Cardiac fibroblast (primary cell): Measurements from ENCODE around the gene ADGB.
A peak's percentile ranks its signal among the peaks of the same experiment; 100 is the strongest.

ENCODE experiments used
- DNase-seq, 2 donors: peaks; one replicate each; pipeline versions ENCODE4 v3.0.0 to v3.0.0-alpha.2; 2010; ENCODE audit warnings: low read depth in 2 of 2
- H3K4me3 ChIP-seq, 2 donors: replicated peaks in 1 of 2; 1 replicate in 1 of 2; 2 replicates in 1 of 2; pipeline ENCODE4 v1.5.1; 2011; ENCODE audit warnings: low read depth in 2 of 2, low read length in 2 of 2, mild to moderate bottlenecking in 2 of 2, moderate library complexity in 1 of 2
- CTCF ChIP-seq: IDR thresholded peaks from one replicate; pipeline ENCODE4 v1.5.1; 2011; ENCODE audit warnings: low read depth, mild to moderate bottlenecking, low read length, inconsistent platforms

Gene ADGB

GRCh38 chr6:146770965-146771735, 172.4 kb downstream of the ADGB start:
- H3K4me3 ChIP-seq = no peak overlapping the region
- TF ChIP-seq CTCF = no peak
- DNase-seq = no peak

- peak; percentile 22 to 32 for DNase-seq
- no peak for TF ChIP-seq CTCF
- no peak overlapping the region for H3K4me3 ChIP-seq
Measured at GRCh38 chr6:146775220-146775619, 176.4 kb downstream of the ADGB start.

GRCh38 chr6:146781836-146782235, 183.1 kb downstream of the ADGB start:
- DNase-seq = no peak
- TF ChIP-seq CTCF = no peak
- no peak overlapping the region for H3K4me3 ChIP-seq

- H3K4me3 ChIP-seq = no peak overlapping the region
- peak; percentile 59 for TF ChIP-seq CTCF
- peak; percentile 52 to 73 for DNase-seq
Measured at GRCh38 chr6:146785001-146785585, 186.3 kb downstream of the ADGB start.

GRCh38 chr6:146787876-146788508, 189.2 kb downstream of the ADGB start:
- H3K4me3 ChIP-seq = no peak overlapping the region
- no peak for DNase-seq
- no peak for TF ChIP-seq CTCF

- no peak for TF ChIP-seq CTCF
- no peak overlapping the region for H3K4me3 ChIP-seq
- no peak for DNase-seq
Measured at GRCh38 chr6:146790561-146791091, 191.9 kb downstream of the ADGB start.
